ENCODE measurements around the gene MRPL39.
A peak's percentile ranks its signal among the peaks of the same experiment; 100 is the strongest.

MRPL39 gene

DNA sequence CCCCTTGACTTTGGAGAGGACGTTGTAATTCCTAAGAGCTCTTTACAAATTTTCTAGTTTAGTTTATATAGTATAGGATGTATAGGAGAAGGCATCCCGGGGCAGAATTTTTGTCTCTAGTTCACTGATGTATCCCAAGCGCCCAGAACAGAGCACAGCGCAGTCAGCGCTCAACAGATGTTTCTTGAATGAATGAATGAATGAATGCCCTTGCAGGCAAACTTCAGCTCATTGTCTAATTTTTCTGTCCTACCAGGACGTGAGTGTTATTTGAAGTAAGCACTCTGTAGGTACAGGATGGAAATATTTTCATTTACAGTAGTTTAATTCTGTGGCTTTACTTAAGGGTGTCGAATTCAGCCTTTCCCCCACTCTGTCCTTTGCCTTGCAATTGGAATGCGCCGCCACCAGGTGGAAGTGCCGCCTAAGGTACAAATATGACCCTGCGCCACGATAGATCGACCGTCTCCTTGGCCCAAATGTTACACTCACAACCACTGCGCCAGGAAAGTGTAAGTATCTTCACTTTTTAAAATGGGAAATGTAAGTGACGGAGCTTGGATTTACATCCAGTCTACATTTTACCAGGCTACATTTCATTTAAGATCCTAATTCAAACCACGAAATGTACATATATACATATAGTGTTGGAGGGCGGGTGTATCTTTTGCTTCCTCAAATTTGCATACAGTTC, 910 bp upstream of the MRPL39 start:
- peak; percentile 80 to 85 for DNase-seq

DNA sequence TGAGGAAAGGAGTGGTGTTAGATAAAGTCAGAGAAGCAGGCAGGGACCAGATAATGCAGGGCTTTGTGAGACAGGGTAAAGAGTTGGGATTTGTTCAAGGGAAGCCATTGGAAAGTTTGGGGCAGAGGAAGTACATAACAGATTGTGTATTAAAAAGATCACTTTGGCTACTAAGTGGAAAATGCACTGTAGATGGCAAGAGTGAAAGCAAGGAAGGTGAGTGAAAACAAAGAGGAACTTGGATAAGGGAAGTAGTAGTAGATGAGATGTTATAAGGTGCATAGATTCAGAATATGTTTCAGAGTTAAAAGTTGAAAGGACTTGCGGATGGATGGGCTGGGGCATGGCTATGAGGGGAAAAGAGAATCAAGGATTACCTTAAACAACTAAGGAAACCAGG, 17.4 kb downstream of the MRPL39 start:
- no peak for DNase-seq

DNA sequence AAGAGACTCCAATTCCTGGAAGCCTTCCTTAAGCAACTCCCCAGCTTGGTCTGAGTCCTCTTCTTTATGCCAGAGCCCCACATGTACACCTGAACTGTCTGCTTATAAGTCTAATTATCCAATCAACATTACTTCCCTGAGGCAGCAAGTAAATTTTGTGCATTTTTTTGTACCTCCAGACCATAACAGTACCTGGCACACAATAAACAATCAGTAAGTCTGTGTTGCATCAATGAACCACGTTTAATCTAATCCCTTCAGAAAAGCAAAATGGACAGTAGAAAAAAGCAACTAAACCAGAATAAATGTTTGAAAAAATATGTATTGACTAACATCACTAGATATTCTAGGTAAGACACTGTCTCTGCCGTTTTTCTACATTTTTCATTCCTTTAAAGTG, 20.5 kb downstream of the MRPL39 start:
- DNase-seq: no peak

DNA sequence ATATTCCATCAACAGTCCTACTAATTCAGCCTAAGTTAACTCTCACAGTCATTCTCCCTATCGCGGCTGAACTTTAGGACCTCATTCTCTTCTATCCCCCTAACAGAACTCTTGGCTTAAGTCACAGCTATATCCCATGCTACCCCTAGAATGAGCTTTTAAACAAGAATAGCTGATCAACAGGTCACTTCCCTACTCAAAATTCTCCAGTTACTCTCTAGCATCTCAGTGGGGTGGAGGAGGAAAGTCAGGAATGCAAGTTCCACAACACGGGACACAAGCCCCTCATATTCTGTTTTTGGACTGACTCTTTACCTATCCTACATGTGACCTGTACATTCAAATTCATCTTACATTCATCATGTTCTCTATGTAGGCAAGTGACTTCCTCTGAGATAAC, 21.0 kb downstream of the MRPL39 start:
- DNase-seq: no peak

DNA sequence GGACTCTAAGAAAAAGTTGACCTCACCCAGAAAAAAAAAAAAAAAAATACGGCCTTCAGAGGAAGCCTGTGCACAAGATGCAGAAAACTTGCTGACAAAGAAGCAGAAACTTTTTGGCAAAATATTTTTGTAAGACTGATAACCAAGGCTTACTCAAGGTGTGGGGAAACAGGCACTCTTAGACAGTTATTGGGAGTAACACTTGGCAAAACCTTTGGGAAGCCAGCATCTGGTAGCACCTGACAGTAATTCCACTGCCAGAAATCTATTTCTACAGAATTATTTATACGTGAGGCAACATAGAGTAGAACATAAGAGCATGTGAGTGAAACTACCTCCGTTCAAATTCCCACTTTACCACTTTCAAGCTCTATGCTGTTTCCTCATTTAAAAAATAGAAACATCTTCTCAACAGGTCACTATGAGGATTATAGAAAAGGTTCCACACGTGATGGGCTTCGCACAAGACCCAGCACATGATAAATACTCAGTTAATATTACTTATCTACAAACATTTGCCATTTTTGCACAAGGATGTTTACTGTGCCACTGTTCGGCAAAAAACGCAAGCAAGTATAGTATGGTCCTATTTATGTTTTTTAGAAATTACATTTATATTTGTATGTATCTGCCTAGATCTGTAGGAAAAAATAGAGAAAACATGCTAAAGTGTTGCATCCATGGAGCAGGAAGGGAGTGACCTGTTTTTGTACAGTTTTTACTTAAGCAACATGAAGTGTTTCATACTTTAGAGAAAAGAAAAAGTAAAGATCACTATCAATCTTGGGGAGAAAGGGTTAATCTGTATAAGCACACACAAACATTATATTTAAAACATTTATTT, 22.2 kb downstream of the MRPL39 start:
- no peak for DNase-seq

DNA sequence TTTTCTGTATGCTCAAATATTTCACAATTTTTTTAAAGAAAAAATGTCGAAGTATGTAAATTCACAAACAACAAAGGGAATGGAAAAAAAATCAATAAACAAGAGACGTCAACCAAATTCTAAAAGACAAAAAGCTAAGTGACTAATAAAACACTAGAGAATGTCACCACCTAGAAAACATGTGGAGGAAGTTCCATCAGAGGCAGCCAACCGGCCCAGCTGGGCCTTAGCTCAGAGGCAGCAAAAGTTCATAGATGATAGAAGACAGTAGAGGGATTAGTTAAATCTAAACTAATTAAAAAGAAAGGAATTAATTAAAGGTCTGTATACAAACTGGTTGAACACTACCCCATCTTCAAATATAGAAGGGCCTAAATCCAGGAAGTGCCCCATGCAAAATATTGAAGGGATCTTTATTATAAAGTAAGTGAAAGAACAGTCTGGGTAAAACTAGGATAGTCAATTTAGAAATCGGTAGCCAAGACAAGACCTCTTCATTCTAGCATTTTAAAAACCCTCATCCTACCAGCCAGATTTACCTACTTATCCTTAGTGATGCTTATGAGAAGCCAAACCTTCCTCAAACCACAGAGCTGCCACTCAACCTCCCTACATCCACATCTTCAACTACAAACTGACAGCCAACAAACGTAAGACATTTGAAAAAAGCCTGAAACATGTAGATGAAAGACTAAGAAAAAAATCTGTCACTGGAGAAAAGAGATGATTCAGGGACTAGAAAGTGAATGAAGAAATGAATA, 23.7 kb downstream of the MRPL39 start:
- no peak for DNase-seq

DNA sequence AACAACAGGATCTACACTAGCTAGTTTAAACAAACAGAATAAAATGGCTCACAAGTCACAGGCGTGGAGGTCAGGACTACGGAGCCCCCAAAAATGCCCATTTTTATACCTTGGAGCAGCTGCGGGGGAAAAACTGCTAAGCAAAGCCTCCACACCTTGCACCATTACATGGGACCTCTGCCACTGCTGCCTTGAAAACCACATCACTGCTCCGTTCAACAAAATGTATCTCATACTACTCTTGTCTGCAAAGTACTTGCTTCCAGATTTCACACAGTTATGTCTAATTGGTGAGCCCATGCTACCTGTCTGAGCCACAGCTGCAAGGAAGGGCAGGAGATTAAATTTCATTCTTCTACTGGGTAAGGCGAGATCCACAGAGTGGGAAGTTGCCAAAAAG, 24.4 kb downstream of the MRPL39 start:
- DNase-seq: no peak

DNA sequence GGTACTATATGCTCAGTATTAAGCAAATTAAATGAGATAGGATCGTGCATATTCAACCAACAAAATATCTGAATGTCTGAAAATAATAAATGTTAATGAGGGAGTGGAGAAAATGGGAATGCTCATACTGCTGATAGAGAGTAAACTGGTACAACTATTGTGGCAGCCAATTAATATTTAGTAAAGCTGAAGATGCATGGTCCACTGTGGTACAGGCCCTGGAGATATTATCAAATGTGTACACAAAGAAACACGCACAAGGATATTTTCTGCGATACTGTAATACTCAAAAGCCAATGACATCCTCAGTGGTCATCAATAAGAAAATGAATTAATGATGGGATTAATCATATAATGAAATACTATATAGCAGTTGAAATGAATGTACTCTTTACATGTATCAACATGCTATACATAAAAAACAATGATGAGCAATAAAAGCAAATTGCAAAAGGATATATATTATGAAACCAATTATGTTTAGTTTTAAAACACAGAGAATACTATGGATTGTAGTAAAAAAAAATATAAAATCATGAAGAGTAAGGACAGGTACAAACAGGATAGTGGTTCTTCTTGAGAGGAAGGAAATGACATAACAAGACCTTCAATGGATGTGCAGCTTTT, 25.0 kb downstream of the MRPL39 start:
- no peak for DNase-seq

DNA sequence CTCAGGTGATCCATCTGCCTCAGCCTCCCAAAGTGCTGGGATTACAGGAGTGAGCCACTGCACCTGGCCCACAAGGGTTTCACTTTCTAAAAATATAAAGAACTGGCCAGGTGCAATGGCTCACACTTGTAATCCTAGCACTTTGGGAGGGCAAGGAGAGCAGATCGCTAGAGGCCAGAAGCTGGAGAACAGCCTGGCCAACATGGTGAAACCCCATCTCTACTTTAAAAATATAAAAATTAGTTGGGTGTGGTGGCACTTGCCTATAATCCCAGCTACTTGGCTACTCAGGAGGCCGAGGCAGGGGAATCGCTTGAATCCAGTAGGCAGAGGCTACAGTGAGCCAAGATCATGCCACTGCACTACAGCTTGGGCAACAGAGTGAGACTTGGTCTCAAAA, 25.7 kb downstream of the MRPL39 start:
- no peak for DNase-seq

DNA sequence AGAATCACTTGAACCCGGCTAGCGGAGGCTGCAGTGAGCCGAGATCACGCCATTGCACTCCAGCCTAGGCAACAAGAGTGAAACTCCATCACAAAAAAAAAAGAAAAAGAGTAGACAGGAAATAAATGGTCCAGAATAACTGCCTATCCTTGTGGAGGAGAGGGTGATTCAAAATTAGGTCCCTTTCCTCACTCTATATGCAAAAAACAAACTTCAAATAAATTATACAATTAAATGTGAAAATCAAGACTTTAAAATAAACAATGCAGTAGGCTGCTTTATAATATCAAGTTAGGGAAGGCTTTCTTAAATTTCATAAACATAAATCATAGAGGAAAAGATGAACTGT, 26.4 kb downstream of the MRPL39 start:
- DNase-seq: no peak

DNA sequence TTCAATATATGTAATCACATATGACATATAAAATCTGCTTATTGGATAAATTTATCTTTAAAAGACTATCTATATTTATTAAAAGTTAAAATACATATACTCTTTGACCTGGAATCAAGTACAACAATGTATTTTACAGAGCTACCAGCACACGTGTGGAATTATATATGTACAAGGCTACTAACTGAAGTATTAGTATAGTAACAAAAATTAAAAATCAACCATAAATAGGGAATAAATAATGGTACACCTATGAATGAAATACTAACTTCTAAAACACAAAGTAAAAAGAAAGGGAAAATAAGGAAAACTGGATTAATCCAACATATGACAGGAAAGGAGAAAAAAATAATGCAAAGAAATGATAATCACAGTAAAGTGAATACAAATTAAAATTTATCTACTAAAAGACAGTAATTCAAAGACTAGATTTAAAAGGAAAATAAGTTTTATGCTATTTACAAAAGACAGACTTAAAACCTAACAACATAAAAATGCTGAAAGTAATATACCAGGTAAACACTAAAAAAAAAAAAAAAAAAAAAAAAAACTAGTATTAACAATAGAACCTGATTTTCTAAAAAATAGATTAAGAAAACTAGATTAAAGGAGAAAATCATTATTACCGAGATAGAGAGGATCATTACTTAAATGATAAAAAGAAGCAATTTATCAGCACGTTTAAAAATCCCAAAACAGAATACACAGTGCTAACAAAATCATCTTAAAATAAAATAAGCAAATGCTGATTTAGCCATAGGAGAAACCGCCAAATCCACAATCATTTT, 27.9 kb downstream of the MRPL39 start:
- no peak for DNase-seq

DNA sequence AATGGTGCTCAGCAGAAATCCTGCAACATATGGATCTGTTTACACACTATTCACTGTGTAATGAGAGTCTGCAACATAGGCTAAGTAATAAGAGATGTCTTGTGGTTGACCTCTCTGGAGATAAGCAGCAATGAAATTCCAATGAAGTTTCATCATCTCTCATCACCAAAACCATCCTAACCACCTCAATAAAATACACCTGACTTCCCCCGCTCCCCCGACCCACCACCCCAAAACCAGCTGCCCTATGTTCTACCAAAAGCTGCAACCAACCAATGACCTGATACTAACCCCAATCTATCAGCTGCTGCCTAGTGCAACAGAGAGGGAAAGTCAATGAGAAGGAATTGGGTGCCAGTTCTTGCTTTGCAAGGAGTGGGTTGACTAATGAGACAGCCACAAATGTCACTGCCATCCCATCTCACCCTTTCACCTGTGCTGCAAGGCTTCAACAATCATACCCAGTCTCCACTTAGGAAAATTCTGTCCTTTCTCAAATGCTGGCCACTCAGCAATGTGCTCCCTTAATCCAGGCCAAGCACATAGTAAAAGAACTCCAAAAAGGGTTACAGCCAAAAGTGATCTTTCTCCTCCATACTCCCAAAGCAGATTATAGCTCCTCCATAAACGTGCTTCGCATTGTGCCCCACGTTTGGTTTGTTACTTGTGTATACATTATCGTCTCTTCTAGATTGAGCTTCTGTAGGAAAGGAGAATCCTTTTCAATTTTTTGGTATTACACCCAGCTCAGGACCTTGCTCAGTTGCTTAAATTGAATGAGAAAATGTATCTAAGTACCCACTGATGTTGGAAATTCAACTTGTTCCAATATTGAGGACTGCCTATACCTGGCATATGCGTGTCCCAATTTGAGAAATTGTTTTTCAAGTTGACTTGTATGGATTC, 29.0 kb downstream of the MRPL39 start:
- no peak for DNase-seq

DNA sequence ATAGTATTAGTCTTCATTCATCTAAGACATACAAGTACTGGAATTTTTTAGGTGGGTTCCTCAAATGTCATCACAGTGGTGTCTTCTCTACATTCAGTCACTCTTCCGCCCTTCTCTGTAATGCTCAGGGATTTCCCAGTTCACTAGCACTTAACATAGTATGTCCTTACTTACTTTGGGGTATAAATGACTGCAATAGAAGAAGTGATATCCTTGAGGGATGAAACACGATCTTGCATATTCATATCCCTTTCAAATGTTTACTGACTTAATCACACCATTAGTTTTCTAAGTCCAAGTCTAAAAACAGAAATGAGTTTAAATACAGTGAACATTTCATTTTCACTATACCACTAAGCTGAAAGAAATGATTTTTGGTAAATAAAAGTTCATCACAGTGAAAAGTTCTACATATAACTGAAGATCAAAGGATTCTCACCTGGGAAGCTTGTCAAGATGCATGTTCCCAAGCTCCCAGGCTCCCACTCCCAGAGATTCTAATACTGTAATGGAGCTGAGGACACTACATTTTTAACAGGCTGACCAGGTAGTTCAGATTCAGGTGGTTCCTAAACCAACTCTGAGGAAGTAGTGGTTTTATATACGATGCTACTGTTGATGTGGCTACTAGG, 29.7 kb downstream of the MRPL39 start:
- DNase-seq: no peak

DNA sequence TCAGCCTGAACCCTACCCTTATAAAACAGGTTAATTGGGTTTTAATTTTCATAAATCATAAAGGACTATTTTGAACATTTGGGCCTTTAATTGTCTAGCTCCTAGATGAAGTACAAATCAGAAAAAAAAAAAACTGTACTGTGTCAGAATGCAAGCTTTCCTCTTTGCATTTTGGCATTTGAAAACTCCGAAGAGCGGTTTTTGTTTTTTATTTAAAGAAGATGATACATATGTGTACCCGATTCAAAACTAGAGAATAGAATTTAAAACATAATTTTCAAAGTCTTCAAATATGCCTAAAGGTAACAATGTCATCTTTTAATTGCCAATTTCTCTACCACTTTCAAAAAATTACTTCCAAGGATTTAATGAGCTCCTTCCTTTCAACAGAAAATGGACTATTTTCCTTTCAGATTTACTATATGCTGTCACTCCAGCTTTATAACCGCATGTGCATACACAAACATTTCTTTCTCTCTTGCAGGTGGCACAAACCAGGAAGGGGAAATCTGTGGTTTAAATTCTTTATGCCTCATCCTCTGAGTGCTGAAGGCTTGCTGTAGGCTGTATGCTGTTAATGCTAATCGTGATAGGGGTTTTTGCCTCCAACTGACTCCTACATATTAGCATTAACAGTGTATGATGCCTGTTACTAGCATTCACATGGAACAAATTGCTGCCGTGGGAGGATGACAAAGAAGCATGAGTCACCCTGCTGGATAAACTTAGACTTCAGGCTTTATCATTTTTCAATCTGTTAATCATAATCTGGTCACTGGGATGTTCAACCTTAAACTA, 33.7 kb downstream of the MRPL39 start:
- peak; percentile 30 to 71 for DNase-seq

DNA sequence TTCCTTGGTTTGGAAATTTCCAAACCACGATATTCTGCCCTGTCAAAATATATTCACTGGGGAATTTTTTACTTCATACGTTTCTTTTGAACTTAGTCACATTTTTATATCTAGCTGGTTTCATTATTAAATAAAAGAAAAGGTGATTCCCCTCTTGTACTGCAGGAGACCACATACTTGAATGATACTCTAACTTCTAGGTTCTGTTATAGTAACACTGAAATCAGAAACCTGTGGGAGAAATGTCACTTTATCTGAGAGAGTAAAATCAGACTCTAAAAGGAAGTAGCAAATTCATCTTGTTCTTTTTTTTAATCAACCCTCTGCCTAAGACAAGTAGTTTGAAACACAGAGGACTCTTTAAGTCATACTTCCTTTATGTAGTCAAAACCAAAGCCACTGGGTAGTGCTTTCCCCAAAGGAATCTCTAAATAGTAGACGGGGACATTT, 34.4 kb downstream of the MRPL39 start:
- peak in 1 of 2 donors; percentile 59 for DNase-seq

DNA sequence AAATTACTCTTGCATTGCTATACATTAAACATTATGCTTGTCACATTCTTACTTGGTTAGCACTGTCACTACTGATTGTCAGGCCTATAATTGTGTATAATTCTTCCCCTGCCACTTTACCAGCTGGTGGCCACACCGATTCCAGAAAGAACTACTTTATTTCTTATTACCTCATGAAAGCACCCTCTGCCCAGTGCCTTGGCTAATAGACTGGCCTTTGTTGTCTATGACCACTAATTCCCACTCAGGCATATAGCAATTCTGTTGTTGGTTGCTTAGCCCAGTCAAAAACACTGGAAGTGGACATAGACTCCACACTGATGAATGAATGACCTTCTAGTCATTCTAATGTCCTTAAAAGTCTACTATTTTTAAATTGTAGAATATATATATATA, 35.6 kb downstream of the MRPL39 start:
- no peak for DNase-seq

DNA sequence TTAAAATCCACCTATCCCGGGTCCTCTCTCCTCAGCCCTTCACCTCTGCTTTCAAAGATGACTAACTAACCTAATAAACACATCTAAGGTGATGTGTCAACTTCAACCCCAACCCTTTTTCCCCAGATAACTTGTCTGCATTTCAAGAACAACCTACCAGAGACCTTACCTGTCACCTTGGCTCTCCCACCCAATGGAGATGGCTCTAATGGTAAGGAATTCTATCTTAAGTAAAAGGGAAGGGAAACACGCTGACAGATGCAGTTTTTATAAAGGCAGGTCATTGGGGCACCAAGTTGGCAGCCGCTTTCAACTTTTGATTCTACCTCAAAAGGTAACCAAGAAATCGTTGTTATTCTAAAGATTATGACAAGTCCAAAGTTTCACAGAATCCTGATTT, 37.6 kb downstream of the MRPL39 start:
- no peak for DNase-seq

DNA sequence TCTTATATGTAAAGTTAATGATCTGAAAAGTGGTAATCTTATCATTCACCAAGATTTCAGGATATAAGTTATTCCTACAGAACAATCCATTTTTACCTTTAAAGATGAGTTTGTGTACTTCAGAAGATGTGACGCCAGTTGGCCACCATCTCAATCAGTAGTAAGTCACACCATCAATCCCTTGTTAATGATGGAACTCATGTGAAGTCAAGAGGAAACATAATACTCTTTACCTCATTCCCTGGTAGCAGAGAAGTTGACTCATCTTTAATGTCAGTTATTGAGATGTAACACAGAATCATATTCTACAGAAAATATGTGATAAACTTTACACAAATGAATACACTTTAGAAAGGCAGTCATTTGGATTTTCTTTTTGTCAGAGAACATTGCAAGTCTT, 38.2 kb downstream of the MRPL39 start:
- no peak for DNase-seq

DNA sequence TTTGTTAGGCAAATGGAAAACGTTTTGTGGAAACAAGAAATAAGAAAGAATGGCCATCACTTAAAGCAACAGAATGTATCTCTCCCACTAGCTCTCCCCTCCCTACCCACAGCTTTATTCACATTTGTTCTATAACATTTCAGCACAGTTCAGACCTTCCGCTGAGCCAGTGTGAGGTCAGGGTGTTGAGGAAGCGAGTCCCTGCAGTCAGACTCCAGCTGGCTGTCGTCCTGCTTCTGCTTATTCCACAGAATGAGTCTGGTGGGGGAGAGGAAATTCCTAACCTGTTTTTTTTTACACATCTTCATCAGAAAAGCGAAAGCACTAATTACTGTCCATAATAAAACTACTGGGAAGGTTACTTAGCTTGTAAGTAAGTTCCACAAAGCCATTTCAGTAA, 39.0 kb downstream of the MRPL39 start:
- DNase-seq: peak; percentile 23 to 45

DNA sequence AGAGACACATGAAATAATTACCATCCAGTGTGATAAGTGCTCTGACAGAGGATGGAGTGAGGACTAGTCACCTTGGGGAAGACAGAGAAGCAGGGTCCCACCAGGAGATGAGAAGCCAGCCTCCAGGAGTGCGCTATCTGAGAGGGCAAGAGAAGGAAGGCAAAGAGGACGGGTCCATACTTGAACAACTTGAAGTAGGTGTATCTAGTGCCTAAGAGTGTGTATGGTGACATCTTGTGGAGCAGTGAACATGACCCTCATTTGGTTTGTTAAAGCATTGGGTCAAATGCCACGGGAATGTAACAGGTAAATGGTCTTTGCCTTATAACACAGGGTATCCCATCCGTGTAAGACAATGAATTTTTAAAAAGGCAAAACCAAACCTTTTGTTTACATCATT, 39.8 kb downstream of the MRPL39 start:
- DNase-seq: no peak

Data from CD4-positive, alpha-beta T cell treated with Interleukin-1 beta for 1 hour (primary cell).